Stomach (tissue), 9 donors: ENCODE data around the gene MEST. TPM values are rescaled to one million over a fixed set of nuclear protein-coding genes. Genes with fewer than 3 reads are reported as not detected.

Source experiments
- DNase-seq, 2 donors: peaks; one replicate each; pipeline versions ENCODE4 v3.0.0 to v3.0.0-alpha.2; 2013 to 2019
- H3K27ac ChIP-seq, 5 donors: fragments of 200-600 bp in 4 of 5; sonication (generic) in 4 of 5; one replicate each; pipeline ENCODE4 v1.5.1; 2013 to 2019; ENCODE audit warnings: mild to moderate bottlenecking in 1 of 5, moderate library complexity in 1 of 5
- H3K27me3 ChIP-seq, 3 donors: fragments of 200-600 bp; sonication (generic); one replicate each; pipeline ENCODE4 v1.5.1; 2017 to 2019; ENCODE audit warnings: mixed run types in 1 of 3
- H3K36me3 ChIP-seq, 4 donors: fragments of 200-600 bp; sonication (generic); 1 replicate in 3 of 4; 2 replicates in 1 of 4; pipeline ENCODE4 v1.5.1; 2016 to 2019
- H3K4me1 ChIP-seq, 4 donors: fragments of 200-600 bp; sonication (generic); one replicate each; pipeline ENCODE4 v1.5.1; 2016 to 2019
- H3K4me3 ChIP-seq, 4 donors: fragments of 200-600 bp; sonication (generic) in 3 of 4; one replicate each; pipeline ENCODE4 v1.5.1; 2016 to 2019; ENCODE audit warnings: mild to moderate bottlenecking in 1 of 4
- H3K9me3 ChIP-seq, 4 donors: fragments of 200-600 bp; sonication (generic); one replicate each; pipeline ENCODE4 v1.5.1; 2016 to 2019
- EP300 ChIP-seq: sonication (generic); formaldehyde crosslinking; IDR thresholded peaks from one replicate; pipeline ENCODE4 v1.6.1; 2017; ENCODE audit warnings: antibody characterized with exemption
- POLR2A ChIP-seq, 4 donors: fragments of 450-650 bp; IDR thresholded peaks; one replicate each; pipeline ENCODE4 v1.6.1; 2016; ENCODE audit warnings: antibody characterized with exemption in 4 of 4, control low read depth in 2 of 4, mild to moderate bottlenecking in 1 of 4, moderate library complexity in 1 of 4
- POLR2AphosphoS5 ChIP-seq, 3 donors: sonication (generic); formaldehyde crosslinking; IDR thresholded peaks; one replicate each; pipeline ENCODE4 v1.6.1; 2016; ENCODE audit warnings: antibody characterized with exemption in 3 of 3
- WGBS, 5 donors: extraction: QIAGEN DNeasy Blood & Tissue Kit in 3 of 5; methylation state at CpG; one replicate each; pipeline versions ENCODE4 v1.1.5 to v1.1.7; 2013 to 2018; 5-methylcytosine and 5-hydroxymethylcytosine counted together
- intact Hi-C: fragments of 100-400 bp; cut with DNase I; formaldehyde crosslinking; loops from one replicate; pipeline ENCODE4 v1.15.1; 2023; ENCODE audit warnings: low total_unique reads
- polyA plus RNA-seq, 3 donors: library from polyadenylated mRNA; stranded (reverse); fragments of 200-250 nt; gene quantifications; one replicate each; pipeline ENCODE4 v1.2.3, GENCODE V29; 2013
- total RNA-seq, 5 donors: library from RNA; depleted of rRNA; stranded (reverse); fragments of >200 nt; gene quantifications; one replicate each; pipeline versions ENCODE4 v1.1.0 to v1.2.3, GENCODE V29; 2014 to 2016
- TF ChIP-seq, protein P1 (sequence below), 7 experiments: fragments of 450-650 bp in 4 of 7; fragments of 200-600 bp in 3 of 7; sonication (generic) in 3 of 7; IDR thresholded peaks; one replicate each; pipeline ENCODE4 v1.5.1; 2016 to 2019; ENCODE audit warnings: antibody characterized with exemption in 7 of 7, control low read depth in 2 of 7, mild to moderate bottlenecking in 1 of 7
- donor health status: healthy with polysubstance abuse.
- donor health status: Bipolar disorder and iron deficiency.
- donor health status: healthy.

The MEST gene
- total and polyA plus RNA-seq, 8 donors: 3.1 to 88.7 (median 4.9) TPM; not detected in 1

DNA sequence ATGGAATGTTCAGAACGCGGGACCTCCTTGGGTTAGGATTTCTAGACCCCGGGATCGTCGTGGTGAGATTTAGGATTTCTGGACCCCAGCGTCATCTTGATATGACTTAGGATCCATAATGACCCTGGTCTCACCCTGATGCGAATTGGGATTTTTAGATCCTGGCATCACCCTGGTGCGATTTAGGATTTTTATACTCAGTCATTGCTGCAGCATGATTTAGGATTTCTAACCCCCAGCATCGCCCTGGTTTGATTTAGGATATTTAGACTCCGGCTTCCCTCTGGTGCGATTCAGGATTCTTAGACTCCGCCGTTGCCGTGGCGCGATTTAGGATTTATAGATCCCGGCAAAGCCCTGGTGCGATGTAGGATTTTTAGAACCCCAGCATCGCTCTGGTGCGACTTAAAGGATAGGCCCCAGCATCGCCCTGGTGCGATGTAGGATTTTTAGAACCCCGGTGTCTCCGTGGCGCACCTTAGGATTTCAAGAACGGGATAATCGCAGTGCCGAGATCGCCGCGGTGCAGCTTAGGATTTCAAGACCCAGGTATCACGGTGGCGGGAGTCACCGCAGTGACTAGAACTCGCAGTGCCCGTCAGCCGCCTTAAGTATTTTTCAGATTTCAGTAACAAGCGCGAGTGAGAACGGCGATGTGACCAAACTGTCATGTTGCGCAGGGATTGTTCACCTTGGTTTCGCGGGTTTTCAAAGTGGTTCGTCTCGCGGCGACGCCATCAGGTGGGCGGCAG is 814 bp downstream of the MEST start:
- H3K4me1 ChIP-seq: peaks cover 13 to 55% (median 36%) of the 10 kb centered on the region in 4 donors
- H3K27me3 ChIP-seq: peaks cover 0 to 37% (median 20%) of the 10 kb centered on the region in 3 donors
- H3K9me3 ChIP-seq: no peaks in the 10 kb centered on the region
- intact Hi-C loops: no loop called here
- TF ChIP-seq EP300: no peak
- TF ChIP-seq POLR2AphosphoS5 (IDR thresholded peaks at IDR 0.05): no peak
- TF ChIP-seq, protein P1, sequence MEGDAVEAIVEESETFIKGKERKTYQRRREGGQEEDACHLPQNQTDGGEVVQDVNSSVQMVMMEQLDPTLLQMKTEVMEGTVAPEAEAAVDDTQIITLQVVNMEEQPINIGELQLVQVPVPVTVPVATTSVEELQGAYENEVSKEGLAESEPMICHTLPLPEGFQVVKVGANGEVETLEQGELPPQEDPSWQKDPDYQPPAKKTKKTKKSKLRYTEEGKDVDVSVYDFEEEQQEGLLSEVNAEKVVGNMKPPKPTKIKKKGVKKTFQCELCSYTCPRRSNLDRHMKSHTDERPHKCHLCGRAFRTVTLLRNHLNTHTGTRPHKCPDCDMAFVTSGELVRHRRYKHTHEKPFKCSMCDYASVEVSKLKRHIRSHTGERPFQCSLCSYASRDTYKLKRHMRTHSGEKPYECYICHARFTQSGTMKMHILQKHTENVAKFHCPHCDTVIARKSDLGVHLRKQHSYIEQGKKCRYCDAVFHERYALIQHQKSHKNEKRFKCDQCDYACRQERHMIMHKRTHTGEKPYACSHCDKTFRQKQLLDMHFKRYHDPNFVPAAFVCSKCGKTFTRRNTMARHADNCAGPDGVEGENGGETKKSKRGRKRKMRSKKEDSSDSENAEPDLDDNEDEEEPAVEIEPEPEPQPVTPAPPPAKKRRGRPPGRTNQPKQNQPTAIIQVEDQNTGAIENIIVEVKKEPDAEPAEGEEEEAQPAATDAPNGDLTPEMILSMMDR (IDR thresholded peaks at IDR 0.05): no peak
- TF ChIP-seq POLR2A (IDR thresholded peaks at IDR 0.05): no peak
- DNase-seq: peak in 1 of 2 donors; percentile 20
- no peak overlapping the region for H3K27ac ChIP-seq
- WGBS, 5 donors: 51 to 71% (median 60%) methylated on average over 50 of the region's 50 CpGs
- peaks cover 0 to 4% (median 2%) of the 10 kb centered on the region in 4 donors for H3K36me3 ChIP-seq
- peak overlapping the region; percentile 36 to 49 (median 46) for H3K4me3 ChIP-seq

- peak in 1 of 2 donors; percentile 41 for DNase-seq
- no peak for TF ChIP-seq EP300
- TF ChIP-seq, protein P1 (IDR thresholded peaks at IDR 0.05): no peak
- no peak for TF ChIP-seq POLR2A (IDR thresholded peaks at IDR 0.05)
- no peak for TF ChIP-seq POLR2AphosphoS5 (IDR thresholded peaks at IDR 0.05)
- Histone ChIP-seq H3K27me3 (peaks cover 0 to 37% (median 20%) of the 10 kb centered on the region in 3 donors), H3K9me3 (no peaks in the 10 kb centered on the region), H3K36me3 (peaks cover 0 to 11% (median 8%) of the 10 kb centered on the region in 4 donors), H3K4me3 (peak overlapping the region; percentile 36 to 49 (median 46)), H3K27ac (no peak overlapping the region), H3K4me1 (peaks cover 13 to 53% (median 35%) of the 10 kb centered on the region in 4 donors)
- intact Hi-C loops: no loop called here
- 40 to 60% (median 57%) methylated on average over 13 of the region's 13 CpGs for WGBS, 5 donors
These were observed 1.5 kb downstream of the MEST start for GRCh38 chr7:130493275-130493873.

- intact Hi-C loops: no loop called here
- Histone ChIP-seq H3K27me3 (peaks cover 0 to 37% (median 20%) of the 10 kb centered on the region in 3 donors), H3K36me3 (peaks cover 0 to 16% (median 10%) of the 10 kb centered on the region in 4 donors), H3K4me1 (peaks cover 13 to 45% (median 30%) of the 10 kb centered on the region in 4 donors), H3K9me3 (no peaks in the 10 kb centered on the region), H3K4me3 (no peak overlapping the region), H3K27ac (no peak overlapping the region)
- no peak for TF ChIP-seq POLR2AphosphoS5 (IDR thresholded peaks at IDR 0.05)
- TF ChIP-seq POLR2A (IDR thresholded peaks at IDR 0.05): no peak
- no peak for TF ChIP-seq EP300
- TF ChIP-seq, protein P1 (IDR thresholded peaks at IDR 0.05): no peak
- 14 to 41% (median 25%) methylated on average over 2 of the region's 2 CpGs for whole genome bisulfite sequencing, 5 donors
- DNase-seq: peak in 1 of 2 donors; percentile 15
These were observed 2.6 kb downstream of the MEST start for GRCh38 chr7:130494431-130494858.

DNA sequence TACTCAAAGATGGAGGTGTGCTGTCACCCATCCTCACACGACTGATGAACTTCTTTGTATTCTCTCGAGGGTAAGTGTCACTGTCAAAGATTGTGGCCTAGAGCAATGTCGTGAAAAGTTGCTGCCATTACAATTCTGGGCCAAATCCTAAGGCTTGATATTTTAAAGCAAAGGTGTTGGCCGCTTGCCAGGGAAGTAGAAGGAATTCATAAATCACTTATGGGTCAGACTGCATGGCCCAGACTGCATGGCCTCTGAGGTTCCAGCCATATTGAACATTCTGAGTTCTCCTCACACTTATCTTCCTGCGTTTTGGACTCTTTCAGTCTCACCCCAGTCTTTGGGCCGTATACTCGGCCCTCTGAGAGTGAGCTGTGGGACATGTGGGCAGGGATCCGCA is 8.6 kb downstream of the MEST start:
- intact Hi-C loops: no loop called here
- WGBS, 5 donors: 84 to 93% (median 86%) methylated on average over 8 of the region's 8 CpGs

More for the DNA sequence above, 8.6 kb downstream of the MEST start:
- Histone ChIP-seq H3K27ac (no peak overlapping the region), H3K27me3 (no peaks in the 10 kb centered on the region), H3K4me1 (no peaks in the 10 kb centered on the region), H3K36me3 (peaks cover 4 to 58% (median 49%) of the 10 kb centered on the region in 4 donors), H3K9me3 (no peaks in the 10 kb centered on the region), H3K4me3 (no peak overlapping the region)
- no peak for DNase-seq
- TF ChIP-seq EP300: no peak
- no peak for TF ChIP-seq POLR2A (IDR thresholded peaks at IDR 0.05)
- TF ChIP-seq, protein P1 (IDR thresholded peaks at IDR 0.05): no peak
- TF ChIP-seq POLR2AphosphoS5 (IDR thresholded peaks at IDR 0.05): no peak
